HG03575 (cell line): ENCODE results near the gene SPTAN1.
"Not testable (repeated sequence)": the region's sequence is repeated elsewhere in the genome, so short reads cannot be mapped to it uniquely, and the experiment has no call there.

ENCODE experiments used
- ATAC-seq: cut with Tn5 transposase; IDR thresholded peaks from one replicate; pipeline ENCODE4 v1.9.1; 2021; ENCODE audit not compliant: unreplicated experiment, insufficient number of reproducible peaks, low FRiP score; ENCODE audit errors: extremely low read depth

Gene SPTAN1

GRCh38 chr9:128551657-128552152, 682 bp upstream of the SPTAN1 start:
- no peak for ATAC-seq

GRCh38 chr9:128552744-128553440, 505 bp downstream of the SPTAN1 start:
- no peak for ATAC-seq

DNA sequence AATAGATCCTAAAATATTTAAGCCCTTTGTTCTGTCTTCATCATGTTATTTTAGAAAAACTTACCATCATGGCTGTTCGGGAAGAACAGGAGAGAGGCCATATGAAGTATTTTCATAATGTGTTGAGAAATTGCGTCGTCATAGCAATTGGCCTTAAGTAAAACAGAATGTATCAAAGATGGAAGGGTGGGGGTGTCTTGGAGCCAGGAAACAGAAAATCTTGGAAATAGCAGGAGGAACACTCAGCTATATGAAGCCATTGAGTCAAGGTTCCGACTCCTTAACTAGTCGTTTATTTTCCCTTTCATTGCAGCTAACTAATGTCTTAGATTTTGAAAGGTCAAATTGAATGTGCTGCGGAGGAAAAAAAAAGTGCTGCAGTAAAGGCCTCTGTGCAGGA, 1.3 kb downstream of the SPTAN1 start:
- ATAC-seq: no peak

DNA sequence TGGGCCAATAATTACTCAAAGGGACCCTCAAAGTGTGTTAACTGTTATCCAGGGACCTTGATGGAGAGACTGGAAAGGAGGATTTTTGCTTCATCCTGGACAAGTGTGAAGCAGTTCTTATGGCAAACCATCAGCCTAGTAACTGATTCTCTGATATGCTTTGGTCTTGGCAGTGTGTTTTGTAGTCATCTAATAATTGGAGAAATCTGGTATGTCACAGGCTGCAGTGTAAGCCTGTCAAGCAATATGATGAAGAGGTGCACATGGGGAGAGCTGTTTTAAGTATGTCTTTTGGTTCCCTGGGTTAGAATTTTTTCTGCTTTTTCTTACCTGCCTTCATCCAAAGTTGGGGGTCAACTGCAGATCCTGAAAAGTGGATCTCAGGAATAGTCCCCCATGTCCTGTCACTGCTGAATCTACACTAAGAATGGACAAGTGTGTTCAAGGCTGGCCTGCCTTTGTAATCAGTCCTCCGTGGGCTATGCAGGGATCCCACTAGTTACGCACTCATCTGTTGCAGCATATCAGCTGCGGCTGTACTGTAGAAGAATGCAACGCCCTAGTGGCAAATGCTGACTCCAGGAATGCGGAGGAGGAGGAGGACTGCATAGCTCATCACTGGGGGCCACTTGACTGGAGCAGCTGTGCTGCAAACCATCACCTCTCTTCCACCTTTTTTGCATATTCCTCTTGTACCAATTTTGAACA, 1.9 kb downstream of the SPTAN1 start:
- ATAC-seq: no peak

GRCh38 chr9:128555180-128555721, 2.9 kb downstream of the SPTAN1 start:
- no peak for ATAC-seq

DNA sequence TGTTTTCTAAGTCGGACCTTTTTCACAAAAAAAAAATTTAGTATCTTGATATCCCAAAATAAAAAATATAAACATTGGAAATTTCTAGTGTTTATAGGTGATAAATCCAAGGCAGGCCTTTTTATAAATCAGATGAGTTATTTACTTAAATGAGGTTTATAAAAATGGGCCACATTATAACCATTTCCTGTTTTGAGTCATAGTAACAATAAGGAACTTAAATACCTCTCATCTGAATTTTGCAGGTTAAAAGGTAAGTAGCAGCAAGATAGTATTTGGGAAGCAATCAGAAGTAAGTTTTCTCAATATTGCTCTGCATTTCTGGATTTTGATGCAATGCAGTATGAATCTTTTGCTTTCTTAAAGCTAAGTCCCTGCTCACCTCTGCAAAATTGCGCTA, 3.9 kb downstream of the SPTAN1 start:
- ATAC-seq: no peak

DNA sequence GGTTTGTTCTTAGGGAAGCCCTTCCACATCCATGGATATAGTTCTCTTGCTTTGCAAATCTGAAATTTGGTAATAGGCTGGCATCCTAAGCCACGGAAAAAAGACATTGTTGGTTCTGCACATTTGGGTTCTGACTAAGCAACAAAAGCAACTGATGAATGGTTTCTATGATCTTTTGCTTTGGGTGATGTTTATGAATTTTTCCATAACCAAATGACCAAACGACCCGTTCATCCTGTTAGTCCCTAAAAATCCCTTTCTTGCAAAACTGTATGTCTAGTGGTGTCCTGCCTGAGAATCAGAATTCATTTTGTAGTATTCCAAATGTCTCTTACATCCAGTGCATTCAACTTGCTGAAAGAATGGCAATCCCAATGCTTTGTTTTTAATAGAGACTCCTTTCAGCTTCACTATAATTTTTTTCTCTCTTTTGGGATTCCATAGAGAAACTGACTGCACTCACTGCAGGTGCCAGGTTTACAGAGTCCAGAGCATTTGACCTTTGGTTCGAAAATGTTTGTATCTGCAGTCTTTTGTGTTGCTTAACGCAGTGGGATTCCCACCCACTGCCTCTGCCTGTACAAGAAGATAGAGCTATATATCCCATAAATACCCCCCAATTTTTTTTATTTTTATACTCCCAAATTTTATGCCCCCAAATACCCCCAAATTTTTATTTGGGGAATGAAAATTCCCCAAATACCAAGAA, 4.7 kb downstream of the SPTAN1 start:
- no peak for ATAC-seq

GRCh38 chr9:128558431-128559310, 6.3 kb downstream of the SPTAN1 start:
- ATAC-seq: no peak

- no peak for ATAC-seq
Measured at GRCh38 chr9:128565578-128565977, 13.2 kb downstream of the SPTAN1 start.

- ATAC-seq: no peak
Measured at GRCh38 chr9:128568470-128569078, 16.2 kb downstream of the SPTAN1 start.

- no peak for ATAC-seq
Measured at GRCh38 chr9:128575469-128575868, 23.1 kb downstream of the SPTAN1 start.

- ATAC-seq: no peak
Measured at GRCh38 chr9:128575916-128576315, 23.5 kb downstream of the SPTAN1 start.

DNA sequence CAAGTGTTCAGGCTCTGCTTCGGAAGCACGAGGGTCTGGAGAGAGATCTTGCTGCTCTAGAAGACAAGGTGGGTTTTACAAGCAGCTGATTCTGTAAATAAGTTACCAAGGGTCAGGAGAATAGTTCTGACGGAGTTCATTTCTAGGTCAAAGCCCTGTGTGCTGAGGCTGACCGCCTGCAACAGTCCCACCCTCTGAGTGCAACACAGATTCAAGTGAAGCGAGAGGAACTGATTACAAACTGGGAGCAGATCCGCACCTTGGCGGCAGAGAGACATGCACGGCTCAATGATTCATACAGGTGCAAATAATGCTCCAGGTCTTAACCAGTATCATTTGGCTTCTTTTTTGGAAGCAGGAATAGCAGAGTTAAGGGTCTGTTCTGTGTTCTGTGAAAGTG, 24.8 kb downstream of the SPTAN1 start:
- ATAC-seq: no peak

- no peak for ATAC-seq
Measured at GRCh38 chr9:128579194-128579593, 26.8 kb downstream of the SPTAN1 start.

GRCh38 chr9:128580731-128581130, 28.3 kb downstream of the SPTAN1 start:
- ATAC-seq: no peak

DNA sequence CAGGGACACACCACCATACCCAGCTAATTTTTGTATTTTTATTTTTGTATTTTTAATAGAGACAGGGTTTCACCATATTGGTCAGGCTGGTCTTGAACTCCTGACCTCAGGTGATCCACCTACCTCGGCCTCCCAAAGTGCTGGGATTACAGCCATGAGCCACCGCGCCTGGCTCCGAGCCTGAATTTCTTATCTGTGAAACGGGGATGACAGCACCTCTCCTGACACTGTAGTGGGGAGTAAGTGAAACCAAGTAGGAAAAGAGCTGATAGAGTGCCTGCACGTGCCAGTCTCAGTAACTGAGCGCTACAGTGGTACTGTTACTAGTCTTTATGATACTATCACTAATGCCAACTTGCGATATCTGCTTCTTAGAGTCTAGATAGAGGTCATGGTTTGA, 32.8 kb downstream of the SPTAN1 start:
- not testable (repeated sequence) for ATAC-seq

GRCh38 chr9:128586934-128587333, 34.5 kb downstream of the SPTAN1 start:
- not testable (repeated sequence) for ATAC-seq

- ATAC-seq: no peak
Measured at GRCh38 chr9:128587453-128587852, 35.1 kb downstream of the SPTAN1 start.
